IPS DF 19.7 (cell line): ENCODE data around the gene KCTD17.

Experiments used
- DNase-seq: peaks from one replicate; pipeline ENCODE4 v3.0.0-alpha.2; 2013; ENCODE audit warnings: low read depth, low spot score

KCTD17 gene

GRCh38 chr22:37103656-37104452, 52.3 kb downstream of the KCTD17 start:
- no peak for DNase-seq

GRCh38 chr22:37105154-37105553, 53.6 kb downstream of the KCTD17 start:
- no peak for DNase-seq

- no peak for DNase-seq
Observed at GRCh38 chr22:37105990-37106389, 54.4 kb downstream of the KCTD17 start.

GRCh38 chr22:37107816-37108621, 56.5 kb downstream of the KCTD17 start:
- no peak for DNase-seq

- no peak for DNase-seq
Observed at GRCh38 chr22:37109242-37109917, 57.8 kb downstream of the KCTD17 start, which contains the start of gene TMPRSS6. Gene TMPRSS6 (minus strand): TSS chr22:37109713. CDS start chr22:37103417, 6,296 bp downstream.

GRCh38 chr22:37111156-37111717, 59.7 kb downstream of the KCTD17 start:
- DNase-seq, result no peak

GRCh38 chr22:37112084-37112728, 60.7 kb downstream of the KCTD17 start:
- no peak for DNase-seq
